Colon (tissue), 2 donors: ENCODE measurements around the gene B3GAT1.

Source experiments
- FAIRE-seq: peaks from 2 replicates; lab custom pipeline; 2012; peaks lifted over from hg19 to GRCh38; lab: Jason Lieb, UNC
- donor health status: control.
- donor health status: control.

B3GAT1 gene

GRCh38 chr11:134333312-134333711 is 78.7 kb downstream of the B3GAT1 start:
- FAIRE-seq, result no peak

GRCh38 chr11:134332782-134333181 is 79.3 kb downstream of the B3GAT1 start:
- no peak for FAIRE-seq

GRCh38 chr11:134332189-134332631 is 79.8 kb downstream of the B3GAT1 start:
- FAIRE-seq, result no peak

GRCh38 chr11:134331354-134332188 is 80.5 kb downstream of the B3GAT1 start, which contains the start of gene GLB1L2:
Gene GLB1L2 (plus strand): TSS chr11:134331988. CDS start chr11:134332062, 74 bp downstream.
- no peak for FAIRE-seq

- no peak for FAIRE-seq
These were observed 81.3 kb downstream of the B3GAT1 start for GRCh38 chr11:134330611-134331353.
